HG03432 (cell line): ENCODE results near the gene ATP5F1D.
A peak's percentile ranks its signal among the peaks of the same experiment; 100 is the strongest.
"Not testable (repeated sequence)": the region's sequence is repeated elsewhere in the genome, so short reads cannot be mapped to it uniquely, and the experiment has no call there.

Source experiments
- ATAC-seq: cut with Tn5 transposase; IDR thresholded peaks from one replicate; pipeline ENCODE4 v1.9.1; 2021; ENCODE audit warnings: mild to moderate bottlenecking, moderate library complexity; ENCODE audit not compliant: unreplicated experiment

ATP5F1D gene

GRCh38 chr19:1241417-1242095 lies at the start of gene ATP5F1D:
Gene ATP5F1D, plus strand, starts transcription at chr19:1241751. Its CDS starts 100 bp downstream, at chr19:1241851.
- peak; percentile 60 for ATAC-seq

- ATAC-seq: no peak
Observed at GRCh38 chr19:1199531-1199930, 42.0 kb upstream of the ATP5F1D start.

GRCh38 chr19:1200614-1201013 lies 40.9 kb upstream of the ATP5F1D start:
- not testable (repeated sequence) for ATAC-seq

- ATAC-seq: peak; percentile 86
Observed at GRCh38 chr19:1205114-1206099, 36.1 kb upstream of the ATP5F1D start, which contains the start of gene STK11. Gene STK11, plus strand, starts transcription at chr19:1205778. Its CDS starts 1,136 bp downstream, at chr19:1206914.

- peak; percentile 10 for ATAC-seq
Observed at GRCh38 chr19:1206150-1206863, 35.2 kb upstream of the ATP5F1D start.

- ATAC-seq: no peak
Observed at GRCh38 chr19:1206864-1207450, 34.6 kb upstream of the ATP5F1D start.

- not testable (repeated sequence) for ATAC-seq
Observed at GRCh38 chr19:1208830-1209229, 32.7 kb upstream of the ATP5F1D start.

GRCh38 chr19:1210227-1210538 lies 31.4 kb upstream of the ATP5F1D start:
- ATAC-seq: no peak

- ATAC-seq: no peak
Observed at GRCh38 chr19:1211494-1212234, 29.9 kb upstream of the ATP5F1D start.

- ATAC-seq: no peak
Observed at GRCh38 chr19:1213391-1214286, 27.9 kb upstream of the ATP5F1D start.

- ATAC-seq: no peak
Observed at GRCh38 chr19:1214299-1214861, 27.2 kb upstream of the ATP5F1D start.

GRCh38 chr19:1214862-1215731 lies 26.5 kb upstream of the ATP5F1D start:
- no peak for ATAC-seq

- no peak for ATAC-seq
Observed at GRCh38 chr19:1216756-1217155, 24.8 kb upstream of the ATP5F1D start.

GRCh38 chr19:1217366-1217765 lies 24.2 kb upstream of the ATP5F1D start:
- no peak for ATAC-seq

- no peak for ATAC-seq
Observed at GRCh38 chr19:1218751-1219567, 22.6 kb upstream of the ATP5F1D start.

GRCh38 chr19:1219786-1220476 lies 21.6 kb upstream of the ATP5F1D start:
- no peak for ATAC-seq
